T-cell (primary cell): ENCODE measurements around the gene PREX1. TPM values are rescaled to one million over a fixed set of nuclear protein-coding genes. Genes with fewer than 3 reads are reported as not detected.

Experiments
- ATAC-seq, 4 experiments: fragments of 200-7000 bp in 3 of 4; fragments of 150-1000 bp in 1 of 4; cut with Tn5 transposase; replicated peaks in 1 of 4; 1 replicate in 3 of 4; 2 replicates in 1 of 4; pipeline ENCODE4 v1.10.0; 2021; ENCODE audit warnings: moderate library complexity in 3 of 4, mild to moderate bottlenecking in 2 of 4, moderate number of reproducible peaks in 1 of 4
- CTCF ChIA-PET, 2 donors: fragments of 300-600 bp; sonication (Branson Sonifier 250); formaldehyde crosslinking; loops; one replicate each; lab custom pipeline; 2022; ENCODE audit warnings: antibody characterized with exemption in 2 of 2; lab: Charles Lee
- POLR2A ChIA-PET, 2 donors: fragments of 300-600 bp; sonication (Branson Sonifier 250); formaldehyde crosslinking; loops; one replicate each; lab custom pipeline; 2022; ENCODE audit warnings: antibody characterized with exemption in 2 of 2; lab: Charles Lee
- DNase-seq, 35 experiments: peaks; one replicate each; pipeline versions ENCODE4 v3.0.0 to v3.0.0-alpha.2; 2013 to 2023
- H3K27ac ChIP-seq: one replicate; pipeline ENCODE4 v1.5.1; 2013; ENCODE audit warnings: low read length
- H3K27me3 ChIP-seq, 2 experiments: replicated peaks in 1 of 2; 1 replicate in 1 of 2; 2 replicates in 1 of 2; pipeline versions ENCODE4 v1.6.1 to v1.7.0; 2013; ENCODE audit warnings: low read length in 1 of 2, mixed read lengths in 1 of 2; ENCODE audit not compliant: control insufficient read depth in 2 of 2, insufficient read depth in 2 of 2; ENCODE audit errors: extremely low read depth in 1 of 2
- H3K36me3 ChIP-seq, 2 donors: 1 replicate in 1 of 2; 2 replicates in 1 of 2; pipeline versions ENCODE4 v1.6.1 to v1.7.0; 2013; ENCODE audit warnings: low read length in 1 of 2; ENCODE audit not compliant: control insufficient read depth in 2 of 2, insufficient read depth in 1 of 2; ENCODE audit errors: extremely low read depth in 1 of 2
- H3K4me1 ChIP-seq, 2 experiments: 1 replicate in 1 of 2; 2 replicates in 1 of 2; pipeline versions ENCODE4 v1.6.1 to v1.7.0; 2013; ENCODE audit warnings: low read length in 2 of 2, mixed read lengths in 1 of 2; ENCODE audit not compliant: insufficient read depth in 2 of 2, control insufficient read depth in 1 of 2; ENCODE audit errors: extremely low read depth in 1 of 2
- H3K4me3 ChIP-seq, 2 donors: 1 replicate in 1 of 2; 2 replicates in 1 of 2; pipeline versions ENCODE4 v1.5.1 to v1.7.0; 2013; ENCODE audit warnings: mild to moderate bottlenecking in 2 of 2, low read length in 1 of 2, moderate library complexity in 1 of 2; ENCODE audit not compliant: control insufficient read depth in 1 of 2; ENCODE audit errors: extremely low read depth in 1 of 2
- H3K9me3 ChIP-seq: 2 replicates; pipeline ENCODE4 v1.7.0; 2013
- H3K27ac Mint-ChIP-seq, 2 donors: one replicate each; pipeline ENCODE4 v1.8.0; 2020 to 2021; ENCODE audit warnings: mild to moderate bottlenecking in 2 of 2, mixed read lengths in 2 of 2
- H3K27me3 Mint-ChIP-seq, 2 donors: one replicate each; pipeline ENCODE4 v1.8.0; 2021 to 2022; ENCODE audit warnings: mixed read lengths in 2 of 2
- H3K36me3 Mint-ChIP-seq: one replicate; pipeline ENCODE4 v1.8.0; 2021; ENCODE audit warnings: mixed read lengths
- H3K4me1 Mint-ChIP-seq, 3 donors: one replicate each; pipeline ENCODE4 v1.8.0; 2020 to 2022; ENCODE audit warnings: mixed read lengths in 3 of 3, mild to moderate bottlenecking in 1 of 3
- H3K4me3 Mint-ChIP-seq, 3 donors: one replicate each; pipeline ENCODE4 v1.8.0; 2020 to 2022; ENCODE audit warnings: mild to moderate bottlenecking in 3 of 3, mixed read lengths in 3 of 3, moderate library complexity in 3 of 3
- H3K9me3 Mint-ChIP-seq, 3 donors: one replicate each; pipeline ENCODE4 v1.8.0; 2020 to 2022; ENCODE audit warnings: mixed read lengths in 3 of 3
- WGBS: methylation state at CpG from one replicate; pipeline ENCODE4 v1.1.5; 2013; ENCODE audit warnings: missing lambda C conversion rate; ENCODE audit not compliant: insufficient coverage; 5-methylcytosine and 5-hydroxymethylcytosine counted together
- total RNA-seq, 35 experiments: library from RNA in 6 of 35; stranded (reverse) in 6 of 35; fragments of 120-200 nt in 1 of 35; gene quantifications; one replicate each; pipeline versions ENCODE4 v1.2.1 to v1.2.4 and lab custom pipeline; 2013 to 2026

Gene PREX1
- total RNA-seq, 5 donors from 2014 or later (not counting 1 experiment from before 2014, with no cell fraction given): 99.2 to 181 (median 137) TPM

GRCh38 chr20:48694381-48694865 lies 133.4 kb downstream of the PREX1 start:
- Mint-ChIP-seq H3K9me3 (no peaks in the 10 kb centered on the region), H3K4me1 (peaks cover 9 to 36% (median 13%) of the 10 kb centered on the region in 3 donors), H3K4me3 (no peak overlapping the region), H3K27ac (no peak overlapping the region), H3K27me3 (no peaks in the 10 kb centered on the region), H3K36me3 (peaks cover 52% of the 10 kb centered on the region)
- ATAC-seq (no peak), DNase-seq (no peak)
- Histone ChIP-seq H3K4me3 (no peak overlapping the region), H3K36me3 (peaks cover 5 to 76% of the 10 kb centered on the region in 2 donors), H3K9me3 (no peaks in the 10 kb centered on the region), H3K27me3 (no peaks in the 10 kb centered on the region), H3K27ac (no peak overlapping the region), H3K4me1 (peaks cover 0 to 25% of the 10 kb centered on the region in 2 experiments)
- 93% methylated on average over 6 of the region's 7 CpGs for WGBS
- ChIA-PET CTCF (no interaction called here), POLR2A (no interaction called here)

- H3K4me3 Mint-ChIP-seq: no peak overlapping the region
- ChIA-PET POLR2A (no interaction called here), CTCF (no interaction called here)
- no peak overlapping the region for H3K27ac ChIP-seq
- H3K9me3 ChIP-seq: no peaks in the 10 kb centered on the region
- peaks cover 0 to 26% of the 10 kb centered on the region in 2 experiments for H3K4me1 ChIP-seq
- WGBS: 100% methylated on average over 2 of the region's 7 CpGs
- no peaks in the 10 kb centered on the region for H3K27me3 ChIP-seq
- peak in 1 of 35 experiments; percentile 19 for DNase-seq
- H3K27ac Mint-ChIP-seq: no peak overlapping the region
- ATAC-seq: no peak
- no peaks in the 10 kb centered on the region for H3K9me3 Mint-ChIP-seq
- H3K4me3 ChIP-seq: no peak overlapping the region
- no peaks in the 10 kb centered on the region for H3K27me3 Mint-ChIP-seq
- peaks cover 5 to 78% of the 10 kb centered on the region in 2 donors for H3K36me3 ChIP-seq
- H3K4me1 Mint-ChIP-seq: peaks cover 17 to 34% (median 18%) of the 10 kb centered on the region in 3 donors
- H3K36me3 Mint-ChIP-seq: peaks cover 56% of the 10 kb centered on the region
Measured at GRCh38 chr20:48691523-48691922, 136.3 kb downstream of the PREX1 start.

- Histone ChIP-seq H3K27me3 (no peaks in the 10 kb centered on the region), H3K27ac (no peak overlapping the region), H3K4me3 (no peak overlapping the region), H3K36me3 (peaks cover 5 to 79% of the 10 kb centered on the region in 2 donors), H3K4me1 (peaks cover 0 to 26% of the 10 kb centered on the region in 2 experiments), H3K9me3 (no peaks in the 10 kb centered on the region)
- Mint-ChIP-seq H3K36me3 (peaks cover 50% of the 10 kb centered on the region), H3K27me3 (no peaks in the 10 kb centered on the region), H3K4me3 (no peak overlapping the region), H3K4me1 (peaks cover 17 to 32% (median 18%) of the 10 kb centered on the region in 3 donors), H3K27ac (no peak overlapping the region), H3K9me3 (no peaks in the 10 kb centered on the region)
- ChIA-PET CTCF (no interaction called here), POLR2A (no interaction called here)
- DNase-seq (no peak), ATAC-seq (no peak)
- WGBS: 98% methylated on average over 15 of the region's 18 CpGs
Measured at GRCh38 chr20:48690888-48691287, 136.9 kb downstream of the PREX1 start.

- Mint-ChIP-seq H3K9me3 (no peaks in the 10 kb centered on the region), H3K4me3 (no peak overlapping the region), H3K27me3 (no peaks in the 10 kb centered on the region), H3K36me3 (peaks cover 57% of the 10 kb centered on the region), H3K27ac (peak overlapping the region; percentile 34 to 41), H3K4me1 (peaks cover 18 to 32% (median 20%) of the 10 kb centered on the region in 3 donors)
- H3K4me1 ChIP-seq: peaks cover 0 to 26% of the 10 kb centered on the region in 2 experiments
- peak in 2 of 35 experiments; percentile 5 to 7 for DNase-seq
- H3K27ac ChIP-seq: no peak overlapping the region
- ChIA-PET POLR2A (interaction anchor here in 1 of 2 donors (0.5 kb wide), 1 partner anchor 747 kb away, joined by 3 read pairs; no protein-coding TSS in a partner anchor), CTCF (no interaction called here)
- 86% methylated on average over 5 of the region's 9 CpGs for WGBS
- H3K36me3 ChIP-seq: peaks cover 5 to 77% of the 10 kb centered on the region in 2 donors
- H3K4me3 ChIP-seq: no peak overlapping the region
- H3K27me3 ChIP-seq: no peaks in the 10 kb centered on the region
- no peaks in the 10 kb centered on the region for H3K9me3 ChIP-seq
- no peak for ATAC-seq
Measured at GRCh38 chr20:48689874-48690571, 137.8 kb downstream of the PREX1 start.

GRCh38 chr20:48689388-48689787 lies 138.4 kb downstream of the PREX1 start:
- peak in 7 of 35 experiments; percentile 2 to 25 (median 10) for DNase-seq
- H3K36me3 ChIP-seq: peaks cover 5 to 77% of the 10 kb centered on the region in 2 donors
- no peaks in the 10 kb centered on the region for H3K27me3 ChIP-seq
- peaks cover 0 to 26% of the 10 kb centered on the region in 2 experiments for H3K4me1 ChIP-seq
- 67% methylated on average over 4 of the region's 8 CpGs for WGBS
- no peaks in the 10 kb centered on the region for H3K27me3 Mint-ChIP-seq
- no peak overlapping the region for H3K4me3 ChIP-seq
- ChIA-PET POLR2A (no interaction called here), CTCF (no interaction called here)
- H3K4me3 Mint-ChIP-seq: no peak overlapping the region
- H3K9me3 ChIP-seq: no peaks in the 10 kb centered on the region
- ATAC-seq: no peak
- peaks cover 59% of the 10 kb centered on the region for H3K36me3 Mint-ChIP-seq
- no peak overlapping the region for H3K27ac ChIP-seq
- H3K27ac Mint-ChIP-seq: peak overlapping the region in 1 of 2 donors; percentile 73
- H3K4me1 Mint-ChIP-seq: peaks cover 15 to 28% (median 26%) of the 10 kb centered on the region in 3 donors
- H3K9me3 Mint-ChIP-seq: no peaks in the 10 kb centered on the region

- ATAC-seq (no peak), DNase-seq (no peak)
- H3K27me3 Mint-ChIP-seq: no peaks in the 10 kb centered on the region
- POLR2A ChIA-PET: no interaction called here
- H3K27ac Mint-ChIP-seq: no peak overlapping the region
- Histone ChIP-seq H3K4me3 (no peak overlapping the region), H3K4me1 (peaks cover 0 to 26% of the 10 kb centered on the region in 2 experiments), H3K36me3 (peaks cover 9 to 81% of the 10 kb centered on the region in 2 donors), H3K27ac (no peak overlapping the region), H3K27me3 (no peaks in the 10 kb centered on the region), H3K9me3 (no peaks in the 10 kb centered on the region)
- WGBS: no CpG with 5 or more reads among the region's 8 CpGs
- peaks cover 63% of the 10 kb centered on the region for H3K36me3 Mint-ChIP-seq
- CTCF ChIA-PET: interaction anchor here in 1 of 2 donors (0.7 kb wide), 1 partner anchor 31 kb away, joined by 5 read pairs; no protein-coding TSS in a partner anchor
- H3K4me1 Mint-ChIP-seq: peaks cover 15 to 28% (median 28%) of the 10 kb centered on the region in 3 donors
- H3K4me3 Mint-ChIP-seq: no peak overlapping the region
- H3K9me3 Mint-ChIP-seq: no peaks in the 10 kb centered on the region
Measured at GRCh38 chr20:48688579-48688978, 139.2 kb downstream of the PREX1 start.
